ENCODE results near the gene NRTN. TPM values are rescaled to one million over a fixed set of nuclear protein-coding genes. Genes with fewer than 3 reads are reported as not detected.
"Not testable (repeated sequence)": the region's sequence is repeated elsewhere in the genome, so short reads cannot be mapped to it uniquely, and the experiment has no call there.

The NRTN gene
- total RNA-seq, 1 experiment from 2014 or later, result 3.9 TPM

DNA sequence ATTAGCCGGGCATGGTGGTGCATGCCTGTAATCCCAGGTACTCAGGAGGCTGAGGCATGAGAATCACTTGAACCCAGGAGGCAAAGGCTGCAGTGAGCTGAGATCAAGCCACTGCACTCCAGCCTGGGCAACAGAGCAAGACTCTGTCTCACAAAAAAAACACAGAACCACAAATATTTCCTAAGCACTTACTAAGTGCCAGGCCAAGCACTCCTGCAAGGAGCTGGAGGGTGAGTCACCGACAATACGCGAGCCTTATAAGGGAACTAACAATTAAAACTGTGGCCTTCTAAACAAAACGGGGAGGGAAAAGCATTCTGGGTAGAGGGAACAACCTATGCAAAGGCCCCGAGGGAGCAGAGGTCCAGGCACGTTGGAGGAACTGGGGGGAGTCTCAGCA lies 69.6 kb downstream of the NRTN start:
- H3F3A ChIP-seq (ENCODE audit: low read length, unreplicated experiment); H3K9me3 ChIP-seq (ENCODE audit: low read length); H3K27ac ChIP-seq (ENCODE audit: low read length); POLR2A ChIA-PET (ENCODE audit: unreplicated experiment); CTCF ChIA-PET; H4K20me1 ChIP-seq (ENCODE audit: low read length); BruUV-seq (replicated peaks); H3K9me2 ChIP-seq (replicated peaks; ENCODE audit: low read length); H3K4me1 ChIP-seq (ENCODE audit: insufficient read depth, low read length); intact Hi-C loops (cut with micrococcal nuclease); H2AFZ ChIP-seq (ENCODE audit: low read length); H3K79me2 ChIP-seq (ENCODE audit: low read length); H3K9ac ChIP-seq (ENCODE audit: low read length); H3K27me3 ChIP-seq (ENCODE audit: low read length); H3K36me3 ChIP-seq (ENCODE audit: low read depth, low read length); H3K4me3 ChIP-seq (ENCODE audit: low read length); H3K4me2 ChIP-seq (ENCODE audit: low read length): not testable (repeated sequence)
- DNase-seq, result peak; percentile 56
- ATAC-seq, result 0 out of 2 replicates have a peak, but pooled peaks have one; percentile 18

GRCh38 chr19:5877427-5877826 lies 72.6 kb downstream of the NRTN start:
- H3K36me3 ChIP-seq (ENCODE audit: low read depth, low read length), result no peaks in the 10 kb centered on the region
- intact Hi-C loops (cut with micrococcal nuclease), result no loop called here
- H3K4me1 ChIP-seq (ENCODE audit: insufficient read depth, low read length), result no peaks in the 10 kb centered on the region
- ChIA-PET CTCF (no interaction called here), POLR2A (ENCODE audit: unreplicated experiment) (no interaction called here)
- no peak overlapping the region for H3K4me3 ChIP-seq (ENCODE audit: low read length)
- no peaks in the 10 kb centered on the region for H3K9me3 ChIP-seq (ENCODE audit: low read length)
- H4K20me1 ChIP-seq (ENCODE audit: low read length), result no peaks in the 10 kb centered on the region
- no peak overlapping the region for H3K9ac ChIP-seq (ENCODE audit: low read length)
- peaks cover 19% of the 10 kb centered on the region for H3K27me3 ChIP-seq (ENCODE audit: low read length)
- DNase-seq (no peak), ATAC-seq (no peak)
- H3K4me2 ChIP-seq (ENCODE audit: low read length), result no peak overlapping the region
- no peaks in the 10 kb centered on the region for H3K9me2 ChIP-seq (replicated peaks; ENCODE audit: low read length)
- H3F3A ChIP-seq (ENCODE audit: low read length, unreplicated experiment), result peaks cover 3% of the 10 kb centered on the region
- H2AFZ ChIP-seq (ENCODE audit: low read length), result no peak overlapping the region
- no peaks in the 10 kb centered on the region for H3K79me2 ChIP-seq (ENCODE audit: low read length)
- BruUV-seq (replicated peaks), result no TSS peak
- no peak for TF ChIP-seq CTCF (conservative IDR thresholded peaks at IDR 0.05; ENCODE audit: low read depth, low read length)
- no peak overlapping the region for H3K27ac ChIP-seq (ENCODE audit: low read length)

DNA sequence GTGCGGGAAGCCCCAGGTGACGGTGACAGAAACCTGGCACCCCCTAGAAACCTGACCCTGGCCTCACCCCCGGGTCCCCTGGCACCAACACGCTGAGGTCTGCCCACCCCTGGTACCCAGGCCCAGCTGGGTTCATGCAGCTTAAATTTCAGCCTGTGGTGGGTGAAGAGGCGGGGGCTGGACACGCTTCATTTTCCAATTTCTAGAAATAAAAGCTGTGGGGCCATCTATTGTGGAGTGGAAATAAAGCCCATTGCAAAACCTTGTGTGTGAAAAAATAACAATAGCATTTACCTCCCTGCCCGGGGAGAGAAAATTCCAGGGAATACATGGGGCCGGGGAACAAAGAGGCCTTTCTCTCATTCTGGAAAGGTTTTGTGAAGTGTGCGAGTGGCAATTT lies 73.0 kb downstream of the NRTN start:
- BruUV-seq (replicated peaks), result no TSS peak
- H2AFZ ChIP-seq (ENCODE audit: low read length), result no peak overlapping the region
- DNase-seq, result no peak

More for the DNA sequence above, 73.0 kb downstream of the NRTN start:
- no peak overlapping the region for H3K4me2 ChIP-seq (ENCODE audit: low read length)
- no peaks in the 10 kb centered on the region for H3K36me3 ChIP-seq (ENCODE audit: low read depth, low read length)
- H3K79me2 ChIP-seq (ENCODE audit: low read length), result no peaks in the 10 kb centered on the region
- CTCF ChIA-PET, result no interaction called here
- H3K9me3 ChIP-seq (ENCODE audit: low read length), result no peaks in the 10 kb centered on the region
- peaks cover 19% of the 10 kb centered on the region for H3K27me3 ChIP-seq (ENCODE audit: low read length)
- H3K9ac ChIP-seq (ENCODE audit: low read length), result no peak overlapping the region
- no peaks in the 10 kb centered on the region for H3K9me2 ChIP-seq (replicated peaks; ENCODE audit: low read length)
- no peak for TF ChIP-seq EZH2phosphoT487 (IDR thresholded peaks at IDR 0.05; ENCODE audit: borderline replicate concordance, low read length)
- no peak for TF ChIP-seq CTCF (conservative IDR thresholded peaks at IDR 0.05; ENCODE audit: low read depth, low read length)
- no peak for TF ChIP-seq EZH2 (IDR thresholded peaks at IDR 0.05; ENCODE audit: low read length, unreplicated experiment)
- H3K4me3 ChIP-seq (ENCODE audit: low read length), result no peak overlapping the region
- POLR2A ChIA-PET (ENCODE audit: unreplicated experiment), result no interaction called here
- no peaks in the 10 kb centered on the region for H3K4me1 ChIP-seq (ENCODE audit: insufficient read depth, low read length)
- H4K20me1 ChIP-seq (ENCODE audit: low read length), result no peaks in the 10 kb centered on the region
- H3K27ac ChIP-seq (ENCODE audit: low read length), result no peak overlapping the region
- intact Hi-C loops (cut with micrococcal nuclease), result no loop called here
- peaks cover 3% of the 10 kb centered on the region for H3F3A ChIP-seq (ENCODE audit: low read length, unreplicated experiment)
- no peak for ATAC-seq

Other genes starting within 250 kb of the NRTN start
- 0.58 and 0.69 TPM in 2 replicates for gene TINCR, start 237.1 kb upstream of the NRTN start, total RNA-seq (2014; rRNA removed)
- 77.5 and 101 TPM in 2 replicates for gene SAFB2, start 182.3 kb upstream of the NRTN start, total RNA-seq (2014; rRNA removed)
- 94.9 and 164 TPM in 2 replicates for gene SAFB, start 182.0 kb upstream of the NRTN start, total RNA-seq (2014; rRNA removed)
- 331 and 456 TPM in 2 replicates for gene MICOS13, start 124.6 kb upstream of the NRTN start, total RNA-seq (2014; rRNA removed)
- gene HSD11B1L, start 124.0 kb upstream of the NRTN start, total RNA-seq (2014; rRNA removed), result 8.6 and 10.9 TPM in 2 replicates
- gene RPL36, start 114.8 kb upstream of the NRTN start, total RNA-seq (2014; rRNA removed), result 2,190 and 2,470 TPM in 2 replicates
- 217 and 306 TPM in 2 replicates for gene LONP1, start 84.9 kb upstream of the NRTN start, total RNA-seq (2014; rRNA removed)
- gene CATSPERD, start 84.4 kb upstream of the NRTN start, total RNA-seq (2014; rRNA removed), result not detected in 2 replicates
- gene PRR22, start 20.3 kb upstream of the NRTN start, total RNA-seq (2014; rRNA removed), result 3.5 and 5.6 TPM in 2 replicates
- gene DUS3L, start 13.9 kb upstream of the NRTN start, total RNA-seq (2014; rRNA removed), result 118 and 148 TPM in 2 replicates
- 0.69 TPM in 1 of 2 replicates, not detected in the other for gene FUT6, start 34.6 kb downstream of the NRTN start, total RNA-seq (2014; rRNA removed)
- gene FUT3, start 46.4 kb downstream of the NRTN start, total RNA-seq (2014; rRNA removed), result 7.7 and 7.8 TPM in 2 replicates
- gene FUT5, start 65.5 kb downstream of the NRTN start, total RNA-seq (2014; rRNA removed), result 0.35 TPM in 1 of 2 replicates, not detected in the other
- gene NDUFA11, start 98.7 kb downstream of the NRTN start, total RNA-seq (2014; rRNA removed), result 556 and 669 TPM in 2 replicates
- 7.8 and 8.3 TPM in 2 replicates for gene VMAC, start 99.8 kb downstream of the NRTN start, total RNA-seq (2014; rRNA removed)
- 255 and 280 TPM in 2 replicates for gene CAPS, start 109.2 kb downstream of the NRTN start, total RNA-seq (2014; rRNA removed)
- 114 and 153 TPM in 2 replicates for gene RANBP3, start 173.1 kb downstream of the NRTN start, total RNA-seq (2014; rRNA removed)